Thyroid gland (tissue), 4 donors: Measurements from ENCODE around the gene SULF2. TPM values are rescaled to one million over a fixed set of nuclear protein-coding genes. Genes with fewer than 3 reads are reported as not detected.

Experiments
- DNase-seq, 2 donors: peaks; one replicate each; pipeline ENCODE4 v3.0.0-alpha.2; 2019
- H3K27ac ChIP-seq, 3 donors: fragments of 200-600 bp; sonication (generic); 1 replicate in 2 of 3; 2 replicates in 1 of 3; pipeline ENCODE4 v1.5.1; 2016 to 2019; ENCODE audit warnings: mild to moderate bottlenecking in 1 of 3, moderate library complexity in 1 of 3
- H3K27me3 ChIP-seq: fragments of 200-600 bp; sonication (generic); one replicate; pipeline ENCODE4 v1.5.1; 2019
- H3K36me3 ChIP-seq, 2 donors: fragments of 200-600 bp; sonication (generic); one replicate each; pipeline ENCODE4 v1.5.1; 2016 to 2019
- H3K4me1 ChIP-seq, 2 donors: fragments of 200-600 bp; sonication (generic); one replicate each; pipeline ENCODE4 v1.5.1; 2017 to 2019
- H3K4me3 ChIP-seq, 3 donors: fragments of 200-600 bp; sonication (generic); replicated peaks in 1 of 3; 1 replicate in 2 of 3; 2 replicates in 1 of 3; pipeline ENCODE4 v1.5.1; 2016; ENCODE audit warnings: mild to moderate bottlenecking in 1 of 3
- H3K9me3 ChIP-seq: fragments of 200-600 bp; sonication (generic); one replicate; pipeline ENCODE4 v1.5.1; 2017
- POLR2A ChIP-seq, 2 donors: fragments of 450-650 bp; IDR thresholded peaks; one replicate each; pipeline ENCODE4 v1.6.1; 2017; ENCODE audit warnings: antibody characterized with exemption in 2 of 2, mild to moderate bottlenecking in 2 of 2, moderate library complexity in 1 of 2
- WGBS, 2 donors: methylation state at CpG; one replicate each; pipeline ENCODE4 v1.1.5; 2017; 5-methylcytosine and 5-hydroxymethylcytosine counted together
- intact Hi-C: fragments of 100-400 bp; cut with DNase I; formaldehyde crosslinking; loops from one replicate; pipeline ENCODE4 v1.15.1; 2023
- small RNA-seq: library from RNA; depleted of rRNA; stranded (forward); fragments of <200 nt; gene quantifications from one replicate; pipeline ENCODE3, GENCODE V24; 2016
- total RNA-seq, 4 donors: library from RNA; depleted of rRNA; stranded (reverse); fragments of >200 nt; gene quantifications; one replicate each; pipeline ENCODE4 v1.2.3, GENCODE V29; 2016
- TF ChIP-seq, protein P1 (sequence below), 6 experiments: fragments of 200-600 bp in 3 of 6; fragments of 450-650 bp in 3 of 6; sonication (generic) in 3 of 6; IDR thresholded peaks; one replicate each; pipeline ENCODE4 v1.5.1; 2016 to 2019; ENCODE audit warnings: antibody characterized with exemption in 6 of 6, mild to moderate bottlenecking in 2 of 6, inconsistent platforms in 1 of 6, moderate library complexity in 1 of 6

The SULF2 gene
- total RNA-seq, 4 donors from 2014 or later: 39.4 to 90.6 (median 55.4) TPM

DNA sequence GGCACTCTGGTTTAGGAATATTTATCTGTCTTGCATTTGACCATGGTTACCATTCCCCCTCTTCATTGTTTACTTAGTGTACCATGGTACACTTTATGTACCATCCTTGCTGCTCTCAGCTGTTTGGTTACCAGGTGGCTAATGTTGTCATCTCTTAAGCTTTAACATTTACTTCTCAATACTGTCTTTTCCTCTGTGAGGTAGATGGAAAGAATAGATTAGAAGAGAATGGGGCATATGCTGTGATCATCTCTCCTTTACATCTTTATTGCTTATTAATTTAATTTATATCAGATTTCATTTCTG lies 174.4 kb downstream of the SULF2 start:
- no peak overlapping the region for H3K27ac ChIP-seq
- intact Hi-C loops: no loop called here
- H3K27me3 ChIP-seq: no peaks in the 10 kb centered on the region
- H3K36me3 ChIP-seq: no peaks in the 10 kb centered on the region
- H3K9me3 ChIP-seq: no peaks in the 10 kb centered on the region
- DNase-seq: no peak
- H3K4me1 ChIP-seq: no peaks in the 10 kb centered on the region
- H3K4me3 ChIP-seq: no peak overlapping the region
- TF ChIP-seq, protein P1, sequence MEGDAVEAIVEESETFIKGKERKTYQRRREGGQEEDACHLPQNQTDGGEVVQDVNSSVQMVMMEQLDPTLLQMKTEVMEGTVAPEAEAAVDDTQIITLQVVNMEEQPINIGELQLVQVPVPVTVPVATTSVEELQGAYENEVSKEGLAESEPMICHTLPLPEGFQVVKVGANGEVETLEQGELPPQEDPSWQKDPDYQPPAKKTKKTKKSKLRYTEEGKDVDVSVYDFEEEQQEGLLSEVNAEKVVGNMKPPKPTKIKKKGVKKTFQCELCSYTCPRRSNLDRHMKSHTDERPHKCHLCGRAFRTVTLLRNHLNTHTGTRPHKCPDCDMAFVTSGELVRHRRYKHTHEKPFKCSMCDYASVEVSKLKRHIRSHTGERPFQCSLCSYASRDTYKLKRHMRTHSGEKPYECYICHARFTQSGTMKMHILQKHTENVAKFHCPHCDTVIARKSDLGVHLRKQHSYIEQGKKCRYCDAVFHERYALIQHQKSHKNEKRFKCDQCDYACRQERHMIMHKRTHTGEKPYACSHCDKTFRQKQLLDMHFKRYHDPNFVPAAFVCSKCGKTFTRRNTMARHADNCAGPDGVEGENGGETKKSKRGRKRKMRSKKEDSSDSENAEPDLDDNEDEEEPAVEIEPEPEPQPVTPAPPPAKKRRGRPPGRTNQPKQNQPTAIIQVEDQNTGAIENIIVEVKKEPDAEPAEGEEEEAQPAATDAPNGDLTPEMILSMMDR (IDR thresholded peaks at IDR 0.05): no peak
- no peak for TF ChIP-seq POLR2A (IDR thresholded peaks at IDR 0.05)

DNA sequence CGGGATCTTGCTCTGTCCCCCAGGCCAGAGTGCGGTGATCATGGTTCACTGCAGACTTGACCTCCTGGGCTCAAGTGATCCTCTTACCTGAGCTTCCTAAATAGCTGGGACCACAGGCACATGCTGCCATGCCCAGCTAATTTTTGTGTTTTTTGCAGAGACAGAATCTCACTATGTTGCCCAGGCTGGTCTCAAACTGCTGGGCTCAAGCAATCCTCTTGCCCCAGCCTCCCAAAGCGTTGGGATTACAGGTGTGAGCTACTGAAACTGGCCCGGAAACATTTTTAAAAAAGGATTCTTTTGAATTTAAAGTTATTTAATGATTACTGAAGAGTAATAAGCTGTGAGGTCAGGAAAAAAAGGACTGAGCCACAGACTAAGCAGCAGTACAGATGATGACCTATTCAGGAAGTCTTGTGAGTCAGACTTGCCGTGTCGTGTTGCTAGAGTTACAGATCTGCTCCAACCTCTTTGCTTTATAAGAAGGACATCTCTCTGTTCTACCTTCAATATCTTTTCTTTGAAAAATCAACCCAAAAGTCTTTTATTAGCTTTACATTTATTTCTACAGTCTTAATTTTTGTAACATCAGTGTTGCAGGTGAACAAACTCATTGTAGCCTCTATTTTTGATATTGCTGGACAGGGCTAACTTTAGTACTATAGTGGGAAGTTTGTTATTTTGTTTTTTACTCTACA lies 174.9 kb downstream of the SULF2 start:
- no peak overlapping the region for H3K4me3 ChIP-seq
- TF ChIP-seq, protein P1 (IDR thresholded peaks at IDR 0.05): no peak
- TF ChIP-seq POLR2A (IDR thresholded peaks at IDR 0.05): no peak
- WGBS, 2 donors: 79 to 84% methylated on average over 6 of the region's 6 CpGs
- H3K27me3 ChIP-seq: no peaks in the 10 kb centered on the region
- H3K9me3 ChIP-seq: no peaks in the 10 kb centered on the region
- H3K36me3 ChIP-seq: no peaks in the 10 kb centered on the region
- no peak overlapping the region for H3K27ac ChIP-seq
- H3K4me1 ChIP-seq: no peaks in the 10 kb centered on the region
- intact Hi-C loops: no loop called here
- DNase-seq: no peak

DNA sequence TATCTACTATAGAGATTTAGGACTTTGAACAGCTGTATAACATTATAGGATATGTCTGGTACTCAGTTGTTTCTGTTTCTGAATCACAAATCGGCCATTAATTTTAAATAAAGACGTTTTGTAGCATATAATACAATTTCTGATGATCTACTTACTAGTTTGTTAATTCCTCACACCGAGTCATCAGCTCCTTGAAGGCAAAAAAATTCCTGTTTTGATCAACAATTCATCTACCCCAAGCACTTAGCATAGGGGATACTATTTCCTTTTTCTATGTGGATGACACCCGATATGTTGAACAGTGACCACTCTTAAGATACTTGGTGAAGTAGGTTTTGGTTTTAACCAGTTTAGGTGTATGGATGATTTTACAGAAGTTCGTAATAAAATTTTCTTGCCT lies 176.3 kb downstream of the SULF2 start:
- 95 to 97% methylated on average over 5 of the region's 5 CpGs for WGBS, 2 donors
- intact Hi-C loops: no loop called here
- Histone ChIP-seq H3K4me1 (no peaks in the 10 kb centered on the region), H3K27ac (no peak overlapping the region), H3K4me3 (no peak overlapping the region), H3K36me3 (no peaks in the 10 kb centered on the region), H3K27me3 (no peaks in the 10 kb centered on the region), H3K9me3 (no peaks in the 10 kb centered on the region)
- DNase-seq: no peak
- TF ChIP-seq, protein P1 (IDR thresholded peaks at IDR 0.05): no peak
- TF ChIP-seq POLR2A (IDR thresholded peaks at IDR 0.05): no peak

Small RNA genes within 50 kb of the gene (small RNA-seq; reads per million reads assigned to genes)
- not detected for gene RNU7-173P
